Activated CD4-positive, alpha-beta T cell treated with anti-CD3 and anti-CD28 coated beads for 4 hours (primary cell): ENCODE data around the gene NCKAP5.

Source experiments
- DNase-seq, 2 donors: peaks; one replicate each; pipeline ENCODE4 v3.0.0-alpha.2; 2020

Gene NCKAP5

DNA sequence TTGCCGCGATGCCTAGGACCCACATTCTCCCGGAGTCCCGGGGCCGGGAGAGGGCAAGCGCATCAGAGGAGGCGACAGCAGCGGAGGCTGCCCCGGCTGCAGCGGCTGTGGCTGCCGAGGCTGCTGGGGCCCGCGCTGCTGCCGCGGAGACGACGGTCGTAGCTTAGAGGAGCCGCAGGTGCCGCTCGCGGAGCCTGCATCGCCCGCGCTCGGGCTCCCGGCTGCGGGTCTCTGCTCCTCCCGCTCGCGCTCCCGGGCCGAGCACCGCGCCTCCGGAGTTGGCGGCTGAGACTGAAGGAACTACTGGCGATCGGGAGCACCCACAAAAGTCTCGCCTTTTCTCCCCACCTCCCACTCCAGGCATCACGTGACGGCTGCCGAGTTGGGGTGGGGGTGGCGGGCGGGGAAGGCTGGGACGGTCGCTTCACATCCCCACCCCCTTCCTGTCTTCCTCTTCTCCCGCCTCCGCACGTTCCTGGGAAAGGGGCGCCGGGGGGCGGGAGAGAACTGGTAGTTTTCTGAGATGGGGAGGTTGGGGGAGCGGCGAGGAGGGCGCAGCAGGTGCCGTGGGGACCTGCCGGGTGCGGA lies 898.3 kb downstream of the NCKAP5 start, which contains the start of gene LYPD1:
TSS of gene LYPD1 (minus strand) at position 298 of the 588 bp plus-strand sequence. CDS start at position 25, 273 bp downstream.
- DNase-seq: no peak

DNA sequence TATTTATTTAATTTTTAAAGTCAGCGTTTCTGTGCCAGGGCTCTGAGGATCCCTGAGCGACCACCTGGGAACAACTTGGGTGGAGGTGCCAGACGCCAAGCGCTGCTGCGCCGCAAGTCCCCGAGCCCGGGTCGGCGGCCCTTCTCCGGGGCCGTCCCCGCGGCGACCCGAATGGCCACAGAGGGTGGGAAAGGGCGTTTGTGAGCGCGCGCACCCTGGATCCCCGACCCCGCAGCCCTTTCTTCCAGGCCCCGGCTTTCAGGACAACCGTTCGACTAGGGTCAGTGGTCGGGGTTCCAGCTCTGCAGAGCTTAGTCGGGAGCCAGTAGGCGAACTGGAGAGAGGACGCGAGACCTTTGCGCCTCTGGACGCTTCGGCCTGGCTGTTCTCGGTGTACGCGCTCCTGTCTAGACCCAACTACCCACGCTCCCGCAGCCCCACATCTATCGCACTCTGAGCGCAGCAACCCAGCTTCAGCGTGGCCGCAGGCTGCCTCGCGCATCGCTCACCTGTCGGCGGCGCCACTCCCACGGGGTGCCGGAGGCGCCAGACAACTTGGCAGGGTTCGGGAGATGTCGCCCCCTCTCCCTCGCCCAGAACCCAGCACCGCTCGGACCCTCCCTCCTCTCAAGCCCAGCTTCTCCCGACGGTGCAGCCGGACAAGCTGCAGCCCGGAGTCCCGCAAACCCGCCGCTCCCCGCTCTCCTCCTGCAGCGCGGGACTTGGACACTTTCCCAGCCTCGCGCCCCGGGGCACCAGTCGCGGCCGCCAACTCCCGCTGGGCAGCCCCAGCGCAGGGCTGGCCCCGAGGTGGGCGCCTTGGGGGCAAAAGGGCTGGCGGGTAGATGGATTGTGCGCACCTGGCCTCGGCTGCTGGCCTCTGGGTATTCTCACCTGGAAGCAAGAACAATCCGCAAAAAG lies 899.0 kb downstream of the NCKAP5 start:
- DNase-seq: no peak

DNA sequence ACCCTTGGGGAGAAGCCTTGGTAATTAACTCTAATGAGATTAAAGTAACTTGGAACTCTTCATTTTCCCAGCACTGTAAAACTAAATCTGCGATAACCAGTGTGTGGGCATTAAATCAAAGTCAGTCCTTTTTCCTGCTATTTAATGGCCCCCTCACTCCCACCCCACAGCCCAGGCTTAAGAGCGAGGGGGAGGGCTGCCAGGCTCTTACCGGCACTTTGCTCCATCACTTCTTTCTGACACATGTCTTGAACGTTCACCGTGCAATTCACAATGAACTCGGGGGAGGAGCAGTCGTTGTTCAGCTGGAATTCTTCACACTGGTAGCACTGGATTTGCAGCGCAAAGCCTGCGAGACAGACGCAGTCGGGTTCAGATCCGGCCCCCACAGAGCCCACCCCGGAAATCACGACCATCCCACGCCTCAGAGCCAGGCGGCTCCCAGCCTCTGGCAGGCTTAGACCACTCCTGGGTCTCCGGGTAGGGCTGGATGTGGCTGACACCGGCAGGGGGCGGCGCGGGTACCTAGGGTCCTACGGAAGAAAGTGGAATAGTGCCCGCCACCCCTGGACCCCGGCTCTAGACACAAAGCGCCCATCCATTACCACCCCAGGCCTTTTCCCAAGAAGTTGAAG lies 900.0 kb downstream of the NCKAP5 start:
- DNase-seq: no peak

DNA sequence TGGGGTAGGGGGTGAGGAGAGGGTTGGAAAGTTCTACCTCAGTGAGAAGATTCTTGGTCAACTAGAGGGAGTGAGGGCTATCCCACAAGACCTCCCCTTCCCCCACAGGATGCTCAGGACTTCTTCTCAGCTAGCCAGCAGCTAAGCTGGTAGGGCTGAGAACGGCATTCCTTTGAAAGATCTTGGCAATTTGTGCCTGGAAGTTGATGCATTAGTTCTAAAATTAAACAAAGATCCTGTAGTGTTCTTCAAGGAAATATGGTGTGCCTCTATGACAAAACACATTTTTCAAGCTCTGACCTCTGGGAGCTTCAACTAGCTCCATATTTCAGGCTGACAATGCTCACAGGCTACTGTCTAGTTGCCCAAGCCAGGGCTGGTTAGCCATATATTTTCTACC lies 900.6 kb downstream of the NCKAP5 start:
- no peak for DNase-seq

DNA sequence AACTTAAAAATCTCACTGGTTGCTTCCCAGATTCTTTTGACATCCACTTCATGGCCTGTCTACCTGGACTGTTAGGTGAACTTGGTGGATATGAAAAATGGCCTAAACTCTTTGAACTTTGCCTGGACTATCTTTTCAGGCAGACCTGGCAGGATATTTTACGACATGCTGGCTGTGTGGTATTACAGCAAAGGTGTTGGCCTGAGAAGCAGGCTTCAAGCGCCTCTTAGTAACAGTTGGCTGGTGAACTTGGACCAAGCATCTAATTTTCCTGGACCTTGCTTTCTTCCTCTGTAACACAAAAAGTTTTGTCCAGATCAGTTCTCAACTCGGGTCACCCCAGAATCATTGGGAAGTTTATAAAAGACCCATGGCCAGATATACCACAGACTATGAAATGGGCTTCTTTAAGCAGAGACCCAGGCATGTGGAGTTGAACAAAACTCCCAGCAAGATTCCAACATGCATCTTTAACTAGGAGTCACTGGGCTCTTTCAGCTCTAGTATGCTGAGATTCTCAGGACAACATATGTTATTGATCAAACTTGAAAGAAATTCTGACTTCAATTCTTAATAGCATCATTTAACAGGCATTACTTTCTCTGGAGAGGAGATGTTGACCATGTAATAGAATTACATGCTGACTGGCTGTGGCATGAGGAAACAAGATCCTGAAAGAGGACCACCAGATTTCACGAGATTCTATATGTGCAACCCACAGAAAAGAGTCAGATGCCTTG lies 902.7 kb downstream of the NCKAP5 start:
- no peak for DNase-seq

DNA sequence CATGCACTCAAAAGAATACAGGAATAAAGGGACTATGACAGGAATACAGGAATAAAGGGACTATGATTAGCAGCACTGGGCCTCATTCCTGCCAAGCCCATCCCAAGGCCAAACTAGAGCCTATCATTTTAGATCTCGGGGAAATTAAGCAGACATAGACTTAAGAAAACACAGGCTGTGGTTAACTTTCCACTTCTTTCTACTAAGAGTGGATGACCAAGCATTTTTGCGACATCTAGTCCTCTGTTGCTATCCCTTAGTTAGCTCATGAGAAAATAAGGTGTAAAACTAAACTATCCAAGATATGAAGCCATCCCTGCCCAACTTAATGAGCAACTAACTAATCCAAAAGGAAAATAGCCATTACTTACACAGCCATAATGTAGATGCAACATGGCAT lies 904.2 kb downstream of the NCKAP5 start:
- no peak for DNase-seq

DNA sequence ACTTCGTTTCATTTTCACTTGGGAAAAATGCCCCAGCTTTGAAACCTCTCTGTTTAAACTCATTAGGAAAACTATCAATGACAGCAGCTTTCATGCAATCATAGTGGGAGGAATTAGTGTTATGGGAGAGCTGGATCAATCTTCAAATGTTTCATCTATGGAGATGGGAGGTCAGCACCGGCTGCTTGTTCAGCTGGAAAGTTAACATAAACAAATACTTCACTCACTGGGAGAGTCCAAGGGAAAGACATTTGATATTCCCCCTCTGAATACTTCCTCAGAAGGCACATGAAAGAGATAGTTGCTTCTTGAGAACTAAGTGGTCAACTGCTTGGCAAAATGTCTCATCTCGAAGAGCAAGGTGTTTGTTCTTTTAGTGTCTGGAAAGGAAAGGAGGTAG lies 905.5 kb downstream of the NCKAP5 start:
- no peak for DNase-seq

DNA sequence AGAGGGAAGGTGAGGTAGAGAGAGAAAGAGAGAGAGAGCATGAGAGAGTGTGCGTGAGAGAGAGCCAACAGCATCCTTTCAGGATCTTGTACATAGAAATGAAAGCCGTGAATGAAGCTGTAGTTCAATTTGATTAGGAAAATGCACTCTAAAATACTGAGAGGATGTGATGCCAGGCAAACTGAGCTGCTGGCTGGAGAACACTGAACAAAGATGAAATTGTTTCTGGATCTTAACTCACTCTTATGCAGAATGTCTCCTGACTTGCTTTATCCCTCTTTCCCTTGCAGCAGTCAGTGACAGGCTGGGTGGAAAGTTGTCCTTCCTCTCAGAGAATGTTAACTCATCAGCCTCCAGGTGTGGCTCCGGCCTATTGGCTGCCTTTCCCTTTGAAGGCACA lies 908.9 kb downstream of the NCKAP5 start:
- DNase-seq: no peak

DNA sequence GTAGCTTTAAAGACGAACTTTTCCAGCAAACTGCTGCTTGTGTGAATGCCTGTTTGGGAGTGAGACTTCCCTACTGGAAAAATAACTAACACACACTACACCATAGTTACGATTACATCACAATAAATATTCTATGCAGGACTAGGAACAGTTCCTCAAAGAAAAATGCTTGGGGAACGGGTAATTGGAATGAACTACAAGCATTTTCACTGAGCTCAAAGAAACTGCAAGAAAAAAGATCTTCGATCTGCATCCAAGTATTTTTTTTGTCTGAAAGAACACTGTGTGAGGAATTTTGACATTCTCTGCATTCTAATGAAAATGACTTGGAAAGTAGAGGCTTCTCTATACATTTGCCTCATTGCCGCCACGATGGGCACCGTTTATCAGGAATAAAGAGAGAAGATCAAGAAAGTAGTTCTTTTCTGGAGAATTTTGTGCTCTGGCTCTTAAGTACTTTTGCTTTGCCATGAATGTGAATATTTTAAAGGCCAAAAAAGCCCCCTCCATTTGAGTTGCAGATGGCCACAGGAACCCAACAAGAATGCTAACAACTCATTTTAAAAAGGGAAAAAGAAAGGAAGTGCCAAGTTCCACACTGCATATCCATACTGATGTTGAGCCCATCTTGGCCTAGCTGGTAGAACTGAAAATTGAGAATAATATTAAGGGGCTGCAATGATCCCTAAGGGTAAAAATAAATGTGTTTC lies 911.8 kb downstream of the NCKAP5 start:
- DNase-seq: no peak

DNA sequence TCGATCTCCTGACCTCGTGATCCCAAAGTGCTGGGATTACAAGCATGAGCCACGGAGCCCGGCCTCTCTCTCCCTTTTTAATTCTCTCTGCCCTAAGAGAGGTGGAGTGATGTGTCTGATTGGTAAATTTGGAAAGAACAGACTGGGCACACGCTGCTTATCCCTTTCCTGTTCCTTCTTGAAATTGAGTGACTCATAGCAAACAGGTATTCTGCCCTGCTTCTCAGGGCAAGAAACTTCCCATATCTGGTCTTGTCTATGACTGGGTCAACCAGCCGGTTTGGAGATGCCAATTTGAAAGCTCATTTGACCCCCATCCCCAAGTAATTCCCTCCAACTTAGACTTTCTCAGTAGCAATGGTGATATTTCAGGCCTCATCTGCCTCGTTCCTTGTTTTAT lies 913.3 kb downstream of the NCKAP5 start:
- DNase-seq: no peak

DNA sequence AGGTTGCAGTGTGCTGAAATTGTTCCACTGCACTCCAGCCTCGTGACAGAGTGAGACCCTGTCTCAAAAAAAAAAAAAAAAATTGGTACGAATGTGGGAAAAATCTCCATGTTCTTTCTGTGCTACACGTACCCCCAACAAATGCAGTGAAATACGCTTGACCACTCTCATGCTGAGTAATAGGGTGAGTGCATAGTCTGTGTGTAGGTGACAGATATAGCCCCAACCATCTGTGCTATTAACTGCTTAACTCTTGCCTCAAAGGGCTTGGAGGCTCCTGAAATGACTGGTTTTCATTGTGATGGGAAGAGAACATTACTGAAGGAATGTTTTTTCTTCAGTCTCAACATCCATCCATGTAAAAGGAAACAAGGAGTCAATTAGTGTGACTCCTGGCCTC lies 913.9 kb downstream of the NCKAP5 start:
- DNase-seq: no peak

DNA sequence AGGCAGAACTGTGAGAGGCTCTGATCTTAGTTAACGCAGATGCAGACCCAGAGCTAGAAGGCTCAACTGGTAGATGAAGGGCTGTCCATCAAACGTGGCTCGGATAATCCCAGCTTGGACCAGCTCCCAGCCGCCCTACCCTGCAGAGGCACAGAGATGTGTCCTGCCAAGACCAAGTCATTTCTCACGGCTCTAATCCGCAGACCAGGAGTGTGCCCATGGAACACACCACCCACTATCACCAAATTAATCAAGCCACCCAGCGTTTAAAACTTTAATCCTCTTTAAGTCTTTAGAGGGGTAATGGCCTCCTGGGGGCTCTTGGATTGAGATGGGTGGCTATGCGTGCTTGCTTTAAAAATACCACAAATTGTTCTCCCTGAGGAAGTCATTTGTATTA lies 915.8 kb downstream of the NCKAP5 start:
- DNase-seq: no peak

DNA sequence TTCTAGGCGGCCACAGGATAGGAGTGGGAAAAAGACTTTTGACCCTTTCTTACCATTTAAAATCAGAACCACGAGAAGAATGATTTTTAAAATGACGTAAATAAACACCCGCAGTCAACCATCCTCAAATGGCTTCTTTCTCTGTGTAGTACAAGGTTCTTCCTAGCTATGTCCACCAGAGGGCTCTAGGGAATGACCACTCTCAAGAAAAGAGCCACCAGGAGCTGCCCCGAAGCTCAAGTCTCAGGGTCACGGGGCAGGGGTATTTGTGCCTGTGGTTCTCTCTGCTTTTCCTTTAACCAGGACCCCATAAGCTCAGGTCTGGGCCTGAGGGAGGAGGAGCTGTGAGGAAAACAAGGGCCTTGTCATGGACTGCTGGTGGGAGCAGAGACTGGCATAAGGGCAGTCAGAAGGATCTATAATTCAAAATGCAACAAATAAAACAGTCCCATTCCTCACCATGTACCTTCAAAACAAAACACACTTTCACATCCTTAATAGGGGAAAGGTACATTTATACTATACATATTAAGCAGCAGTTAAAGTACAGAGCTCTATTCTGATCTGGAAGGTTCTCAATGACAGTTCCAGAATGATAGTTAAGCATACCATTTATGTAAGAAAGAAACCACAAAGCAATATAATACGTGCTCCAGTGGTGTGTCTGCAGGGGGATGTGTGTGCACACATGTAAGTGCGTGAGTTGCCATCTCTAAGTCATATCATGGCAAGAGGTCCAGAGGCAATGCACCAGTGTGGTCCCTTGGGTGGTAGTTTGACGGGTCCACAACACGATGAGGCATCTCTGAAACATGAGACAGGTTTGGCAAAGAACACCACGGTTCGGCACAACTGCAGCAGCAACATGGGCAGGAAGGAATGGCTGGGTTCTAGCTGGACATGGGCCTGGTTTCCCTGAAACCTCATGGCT lies 916.9 kb downstream of the NCKAP5 start:
- DNase-seq: no peak

DNA sequence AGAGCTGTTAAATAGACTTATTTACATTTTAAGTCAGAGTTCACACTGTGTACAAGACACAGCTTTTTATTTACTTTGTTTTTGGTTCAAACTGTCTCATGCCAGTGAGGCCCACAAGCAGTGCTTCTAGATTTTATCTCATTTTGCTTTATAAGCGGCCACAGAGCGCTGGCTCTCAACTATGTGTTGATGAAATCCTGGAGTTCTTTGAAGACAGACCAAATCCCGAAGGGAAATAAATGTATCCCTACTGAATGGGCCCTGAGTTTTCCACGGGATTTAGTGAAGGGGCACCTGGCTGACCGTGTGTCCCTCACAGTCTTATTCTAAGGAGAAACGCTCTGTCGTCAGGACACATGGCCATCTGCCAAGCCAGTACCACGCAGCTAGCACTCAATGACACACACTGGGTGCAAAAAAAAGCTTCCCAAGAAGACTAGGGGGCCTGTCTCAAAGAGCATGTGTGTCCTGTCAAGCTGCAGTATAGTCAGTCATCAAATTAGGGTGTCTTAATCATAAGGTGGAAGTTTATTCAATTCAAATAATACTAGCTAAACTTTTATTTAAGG lies 921.6 kb downstream of the NCKAP5 start:
- no peak for DNase-seq

DNA sequence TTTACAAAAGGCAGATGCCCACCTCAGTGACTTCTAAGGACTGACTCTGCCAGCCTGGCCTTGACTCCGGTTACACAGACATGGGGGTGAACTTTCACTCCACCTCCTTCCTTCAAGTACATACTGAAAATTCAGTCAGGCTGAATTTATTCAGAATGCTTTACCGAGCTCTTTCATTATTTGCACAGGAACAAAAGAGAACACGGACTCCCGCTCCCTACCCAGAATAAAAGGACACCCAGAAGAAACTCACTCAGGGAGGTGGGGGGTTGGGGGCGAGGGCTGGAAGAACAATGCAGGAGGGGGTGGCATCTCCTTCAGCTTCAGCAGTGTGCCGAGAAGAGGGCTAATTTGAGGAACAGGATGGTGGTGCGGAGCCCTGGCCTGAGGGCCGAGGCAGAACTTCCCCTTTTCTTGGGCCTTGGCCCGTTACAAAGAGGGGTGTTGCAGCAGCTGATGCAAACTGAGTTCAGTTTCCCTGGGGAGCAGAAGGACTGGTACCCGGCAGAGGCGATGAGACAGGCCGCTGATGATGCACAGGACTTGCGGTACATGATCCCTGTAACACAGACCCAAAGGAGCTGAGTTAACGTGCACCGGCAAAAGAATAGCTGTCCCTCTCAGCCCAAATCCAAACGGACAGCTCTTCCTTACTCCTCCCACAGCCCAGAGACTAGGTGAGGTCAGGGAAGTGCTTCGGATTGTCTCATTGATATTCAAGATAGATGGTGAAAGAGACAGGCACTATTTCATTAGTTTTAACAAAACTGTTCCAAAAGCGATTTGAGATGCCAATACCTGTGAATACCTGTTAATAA lies 922.3 kb downstream of the NCKAP5 start:
- DNase-seq: no peak

DNA sequence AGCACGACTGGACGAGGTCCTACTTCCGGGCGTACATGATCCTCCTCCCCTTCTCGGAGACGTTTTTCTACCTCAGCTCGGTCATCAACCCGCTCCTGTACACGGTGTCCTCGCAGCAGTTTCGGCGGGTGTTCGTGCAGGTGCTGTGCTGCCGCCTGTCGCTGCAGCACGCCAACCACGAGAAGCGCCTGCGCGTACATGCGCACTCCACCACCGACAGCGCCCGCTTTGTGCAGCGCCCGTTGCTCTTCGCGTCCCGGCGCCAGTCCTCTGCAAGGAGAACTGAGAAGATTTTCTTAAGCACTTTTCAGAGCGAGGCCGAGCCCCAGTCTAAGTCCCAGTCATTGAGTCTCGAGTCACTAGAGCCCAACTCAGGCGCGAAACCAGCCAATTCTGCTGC lies 923.1 kb downstream of the NCKAP5 start:
- no peak for DNase-seq

DNA sequence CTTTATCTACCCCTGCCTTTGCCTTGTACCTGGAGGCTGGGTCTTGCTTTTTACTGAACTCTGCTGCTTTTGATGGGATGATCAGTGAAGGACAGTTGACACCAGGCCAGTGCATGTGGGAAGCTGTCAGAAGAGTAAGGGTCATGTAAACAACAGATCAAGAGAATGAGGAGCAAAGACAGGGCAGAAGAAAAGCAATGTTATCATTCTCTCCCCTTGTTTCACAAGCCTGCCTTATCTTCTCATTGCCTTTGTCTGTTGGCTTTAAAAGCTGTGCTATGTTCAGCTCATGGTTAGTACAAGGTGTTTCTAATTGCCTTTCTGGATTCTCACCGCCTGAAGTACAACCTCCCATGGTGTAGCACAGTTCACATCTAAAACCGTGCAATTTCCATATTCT lies 925.8 kb downstream of the NCKAP5 start:
- DNase-seq: no peak

DNA sequence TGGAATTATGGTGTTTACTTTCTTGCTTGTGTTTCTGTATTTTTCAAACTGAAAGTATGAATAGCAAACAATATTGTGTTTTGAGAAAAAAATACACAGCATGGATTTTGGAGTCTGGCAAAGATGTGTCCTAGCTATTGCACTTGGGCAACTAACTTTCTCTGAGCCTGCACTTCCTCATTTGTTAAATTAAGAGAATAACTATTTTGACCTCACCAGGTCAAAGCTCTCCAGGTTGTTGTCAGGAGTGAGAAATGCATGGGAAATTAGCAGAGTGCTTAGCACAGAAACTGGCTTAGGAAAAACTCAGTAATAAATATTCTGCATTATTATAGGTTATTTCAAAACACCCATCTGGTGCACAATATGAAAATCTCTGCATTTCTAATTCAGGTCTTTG lies 926.4 kb downstream of the NCKAP5 start:
- DNase-seq: no peak

DNA sequence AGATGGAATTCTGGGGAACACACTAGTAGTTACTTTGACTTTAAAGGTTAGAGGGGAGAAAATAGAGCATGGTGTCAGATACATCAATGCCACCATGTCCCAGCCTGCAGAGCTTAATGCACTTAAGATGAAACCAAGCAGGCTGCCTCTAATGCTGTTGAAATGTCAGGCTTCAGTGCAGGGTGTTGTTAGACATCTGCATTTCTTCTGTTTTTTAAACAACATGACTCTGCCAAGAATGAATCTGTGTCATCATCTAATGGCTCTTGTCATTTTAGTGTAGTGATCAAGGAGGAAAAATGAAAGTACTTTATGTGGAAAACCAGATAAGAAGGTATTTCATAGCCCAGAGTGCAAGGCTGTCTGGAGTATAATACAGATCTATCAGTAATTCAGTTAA lies 928.1 kb downstream of the NCKAP5 start:
- no peak for DNase-seq
